Neural cell (in vitro differentiated cells): Measurements from ENCODE around the gene SUSD4. TPM values are rescaled to one million over a fixed set of nuclear protein-coding genes. Genes with fewer than 3 reads are reported as not detected.

Experiments
- H2AFZ ChIP-seq: fragments of 200-600, 300-800 bp; sonication (generic), shearing (Covaris generic); 2 replicates; pipeline ENCODE4 v1.6.0; 2014; ENCODE audit warnings: low read depth, mild to moderate bottlenecking, antibody characterized with exemption, low read length, moderate library complexity
- H3F3A ChIP-seq: fragments of 200-600 bp; shearing (Covaris generic); 2 replicates; pipeline ENCODE4 v1.6.1; 2016; ENCODE audit warnings: mild to moderate bottlenecking, moderate library complexity, mixed read lengths, antibody characterized with exemption, low read length; ENCODE audit not compliant: insufficient read depth, poor library complexity, severe bottlenecking
- H3K27ac ChIP-seq: fragments of 200-600, 300-800 bp; sonication (generic), shearing (Covaris generic); 2 replicates; pipeline ENCODE4 v1.5.1; 2014; ENCODE audit warnings: mild to moderate bottlenecking, low read length, moderate library complexity
- H3K27me3 ChIP-seq: fragments of 300-800, 200-600 bp; sonication (generic), shearing (Covaris generic); 2 replicates; pipeline ENCODE4 v1.6.0; 2014; ENCODE audit warnings: mild to moderate bottlenecking, low read depth, low read length, moderate library complexity; ENCODE audit not compliant: insufficient read depth
- H3K36me3 ChIP-seq: fragments of 300-800, 200-600 bp; sonication (generic), shearing (Covaris generic); 2 replicates; pipeline ENCODE4 v1.5.1; 2014; ENCODE audit warnings: mild to moderate bottlenecking, antibody characterized with exemption, low read length, moderate library complexity; ENCODE audit not compliant: insufficient read depth
- H3K4me2 ChIP-seq: fragments of 300-800, 200-600 bp; sonication (generic), shearing (Covaris generic); 2 replicates; pipeline ENCODE4 v1.6.0; 2014; ENCODE audit warnings: mild to moderate bottlenecking, low read length
- H3K4me3 ChIP-seq: fragments of 300-800, 200-600 bp; sonication (generic), shearing (Covaris generic); 2 replicates; pipeline ENCODE4 v1.5.1; 2014; ENCODE audit warnings: mild to moderate bottlenecking, low read length, moderate library complexity
- H3K79me2 ChIP-seq: fragments of 200-600 bp; shearing (Covaris generic); replicated peaks from 2 replicates; pipeline ENCODE4 v1.6.0; 2014; ENCODE audit warnings: mild to moderate bottlenecking, low read length, moderate library complexity; ENCODE audit not compliant: insufficient read depth
- H3K9ac ChIP-seq: fragments of 300-800, 200-600 bp; sonication (generic), shearing (Covaris generic); 2 replicates; pipeline ENCODE4 v1.6.1; 2016; ENCODE audit warnings: mild to moderate bottlenecking, low read length, mixed read lengths
- H3K9me2 ChIP-seq: fragments of 200-600 bp; shearing (Covaris generic); 2 replicates; pipeline ENCODE4 v1.6.1; 2016; ENCODE audit warnings: mild to moderate bottlenecking, low read length, mixed read lengths; ENCODE audit not compliant: insufficient read depth
- H3K9me3 ChIP-seq: fragments of 200-600, 300-800 bp; sonication (generic), shearing (Covaris generic); 2 replicates; pipeline ENCODE4 v1.6.1; 2016; ENCODE audit warnings: mild to moderate bottlenecking, mixed run types, low read length, moderate library complexity, mixed read lengths
- H4K20me1 ChIP-seq: fragments of 200-600 bp; shearing (Covaris generic); 2 replicates; pipeline ENCODE4 v1.6.1; 2016; ENCODE audit warnings: mild to moderate bottlenecking, mixed run types; ENCODE audit not compliant: insufficient read depth
- EP300 ChIP-seq: fragments of 450-650 bp; conservative IDR thresholded peaks from 2 replicates; pipeline ENCODE4 v1.6.1; 2014; ENCODE audit warnings: antibody characterized with exemption, mild to moderate bottlenecking, moderate library complexity; ENCODE audit not compliant: poor library complexity, severe bottlenecking
- EZH2 ChIP-seq: fragments of 200-600, 300-800 bp; shearing (Covaris generic), sonication (generic); IDR thresholded peaks from 2 replicates; pipeline ENCODE4 v1.6.1; 2014; ENCODE audit warnings: antibody characterized with exemption, low read length, borderline replicate concordance, mild to moderate bottlenecking; ENCODE audit not compliant: insufficient read depth, poor library complexity, severe bottlenecking
- MXI1 ChIP-seq: fragments of 450-650 bp; conservative IDR thresholded peaks from 2 replicates; pipeline ENCODE4 v1.6.1; 2014; ENCODE audit warnings: antibody characterized with exemption, mild to moderate bottlenecking; ENCODE audit not compliant: poor library complexity, severe bottlenecking
- POLR2AphosphoS5 ChIP-seq: IDR thresholded peaks from 2 replicates; pipeline ENCODE4 v1.6.1; 2012
- RAD21 ChIP-seq: fragments of 450-650 bp; conservative IDR thresholded peaks from 2 replicates; pipeline ENCODE4 v1.6.1; 2014; ENCODE audit warnings: antibody characterized with exemption, mild to moderate bottlenecking, moderate library complexity
- SMC3 ChIP-seq: fragments of 450-650 bp; conservative IDR thresholded peaks from 2 replicates; pipeline ENCODE4 v1.6.1; 2014; ENCODE audit warnings: antibody characterized with exemption, mild to moderate bottlenecking, moderate library complexity; ENCODE audit not compliant: poor library complexity
- TAF1 ChIP-seq: IDR thresholded peaks from 2 replicates; pipeline ENCODE4 v1.6.1; 2012; ENCODE audit warnings: low read depth
- polyA plus RNA-seq: library from polyadenylated mRNA; depleted of rRNA; stranded (reverse); fragments of >200 nt; gene quantifications from 2 replicates; pipeline ENCODE4 v1.2.3, GENCODE V29; 2014
- TF ChIP-seq, protein P1 (sequence below): IDR thresholded peaks from 2 replicates; pipeline ENCODE4 v1.6.1; 2012; ENCODE audit warnings: borderline replicate concordance
- TF ChIP-seq, protein P2 (sequence below): fragments of 450-650 bp; IDR thresholded peaks from 2 replicates; pipeline ENCODE4 v1.5.1; 2014; ENCODE audit warnings: antibody characterized with exemption, mild to moderate bottlenecking, moderate library complexity; ENCODE audit not compliant: poor library complexity, severe bottlenecking

Gene SUSD4
- polyA plus RNA-seq, 1 donor from 2014 or later, result 31.5 TPM

DNA sequence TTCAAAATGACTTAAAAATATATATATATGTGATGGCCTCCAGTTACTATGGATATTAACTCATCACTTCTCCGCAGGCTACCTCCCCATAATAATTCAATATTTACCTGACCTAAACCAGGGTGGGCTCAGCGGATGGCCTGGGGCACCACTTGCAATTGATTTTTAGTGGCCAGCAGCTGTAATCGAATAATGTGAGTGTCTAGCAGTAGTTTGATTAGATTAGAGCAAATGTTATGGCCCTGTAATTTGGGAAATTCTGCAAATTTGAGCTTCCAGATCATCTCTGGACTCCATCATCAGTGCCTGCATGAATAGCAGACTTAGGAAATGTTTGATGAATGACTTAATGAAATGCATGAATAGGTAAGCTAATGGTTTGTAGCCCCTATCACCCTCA is 14.7 kb downstream of the SUSD4 start:
- Histone ChIP-seq H3K27ac (no peak overlapping the region), H3K4me2 (no peak overlapping the region), H3F3A (no peaks in the 10 kb centered on the region), H3K4me3 (no peak overlapping the region), H4K20me1 (no peaks in the 10 kb centered on the region), H3K27me3 (no peaks in the 10 kb centered on the region), H3K36me3 (no peaks in the 10 kb centered on the region), H3K9me2 (no peaks in the 10 kb centered on the region), H3K9ac (no peak overlapping the region), H2AFZ (no peak overlapping the region), H3K79me2 (no peaks in the 10 kb centered on the region), H3K9me3 (no peaks in the 10 kb centered on the region)
- no peak for TF ChIP-seq EZH2
- no peak for TF ChIP-seq TAF1
- TF ChIP-seq RAD21, result no peak
- TF ChIP-seq, protein P1, sequence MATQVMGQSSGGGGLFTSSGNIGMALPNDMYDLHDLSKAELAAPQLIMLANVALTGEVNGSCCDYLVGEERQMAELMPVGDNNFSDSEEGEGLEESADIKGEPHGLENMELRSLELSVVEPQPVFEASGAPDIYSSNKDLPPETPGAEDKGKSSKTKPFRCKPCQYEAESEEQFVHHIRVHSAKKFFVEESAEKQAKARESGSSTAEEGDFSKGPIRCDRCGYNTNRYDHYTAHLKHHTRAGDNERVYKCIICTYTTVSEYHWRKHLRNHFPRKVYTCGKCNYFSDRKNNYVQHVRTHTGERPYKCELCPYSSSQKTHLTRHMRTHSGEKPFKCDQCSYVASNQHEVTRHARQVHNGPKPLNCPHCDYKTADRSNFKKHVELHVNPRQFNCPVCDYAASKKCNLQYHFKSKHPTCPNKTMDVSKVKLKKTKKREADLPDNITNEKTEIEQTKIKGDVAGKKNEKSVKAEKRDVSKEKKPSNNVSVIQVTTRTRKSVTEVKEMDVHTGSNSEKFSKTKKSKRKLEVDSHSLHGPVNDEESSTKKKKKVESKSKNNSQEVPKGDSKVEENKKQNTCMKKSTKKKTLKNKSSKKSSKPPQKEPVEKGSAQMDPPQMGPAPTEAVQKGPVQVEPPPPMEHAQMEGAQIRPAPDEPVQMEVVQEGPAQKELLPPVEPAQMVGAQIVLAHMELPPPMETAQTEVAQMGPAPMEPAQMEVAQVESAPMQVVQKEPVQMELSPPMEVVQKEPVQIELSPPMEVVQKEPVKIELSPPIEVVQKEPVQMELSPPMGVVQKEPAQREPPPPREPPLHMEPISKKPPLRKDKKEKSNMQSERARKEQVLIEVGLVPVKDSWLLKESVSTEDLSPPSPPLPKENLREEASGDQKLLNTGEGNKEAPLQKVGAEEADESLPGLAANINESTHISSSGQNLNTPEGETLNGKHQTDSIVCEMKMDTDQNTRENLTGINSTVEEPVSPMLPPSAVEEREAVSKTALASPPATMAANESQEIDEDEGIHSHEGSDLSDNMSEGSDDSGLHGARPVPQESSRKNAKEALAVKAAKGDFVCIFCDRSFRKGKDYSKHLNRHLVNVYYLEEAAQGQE, result no peak
- TF ChIP-seq EP300, result no peak
- TF ChIP-seq, protein P2, sequence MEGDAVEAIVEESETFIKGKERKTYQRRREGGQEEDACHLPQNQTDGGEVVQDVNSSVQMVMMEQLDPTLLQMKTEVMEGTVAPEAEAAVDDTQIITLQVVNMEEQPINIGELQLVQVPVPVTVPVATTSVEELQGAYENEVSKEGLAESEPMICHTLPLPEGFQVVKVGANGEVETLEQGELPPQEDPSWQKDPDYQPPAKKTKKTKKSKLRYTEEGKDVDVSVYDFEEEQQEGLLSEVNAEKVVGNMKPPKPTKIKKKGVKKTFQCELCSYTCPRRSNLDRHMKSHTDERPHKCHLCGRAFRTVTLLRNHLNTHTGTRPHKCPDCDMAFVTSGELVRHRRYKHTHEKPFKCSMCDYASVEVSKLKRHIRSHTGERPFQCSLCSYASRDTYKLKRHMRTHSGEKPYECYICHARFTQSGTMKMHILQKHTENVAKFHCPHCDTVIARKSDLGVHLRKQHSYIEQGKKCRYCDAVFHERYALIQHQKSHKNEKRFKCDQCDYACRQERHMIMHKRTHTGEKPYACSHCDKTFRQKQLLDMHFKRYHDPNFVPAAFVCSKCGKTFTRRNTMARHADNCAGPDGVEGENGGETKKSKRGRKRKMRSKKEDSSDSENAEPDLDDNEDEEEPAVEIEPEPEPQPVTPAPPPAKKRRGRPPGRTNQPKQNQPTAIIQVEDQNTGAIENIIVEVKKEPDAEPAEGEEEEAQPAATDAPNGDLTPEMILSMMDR, result no peak
- TF ChIP-seq SMC3, result no peak
- no peak for TF ChIP-seq POLR2AphosphoS5
- no peak for TF ChIP-seq MXI1

DNA sequence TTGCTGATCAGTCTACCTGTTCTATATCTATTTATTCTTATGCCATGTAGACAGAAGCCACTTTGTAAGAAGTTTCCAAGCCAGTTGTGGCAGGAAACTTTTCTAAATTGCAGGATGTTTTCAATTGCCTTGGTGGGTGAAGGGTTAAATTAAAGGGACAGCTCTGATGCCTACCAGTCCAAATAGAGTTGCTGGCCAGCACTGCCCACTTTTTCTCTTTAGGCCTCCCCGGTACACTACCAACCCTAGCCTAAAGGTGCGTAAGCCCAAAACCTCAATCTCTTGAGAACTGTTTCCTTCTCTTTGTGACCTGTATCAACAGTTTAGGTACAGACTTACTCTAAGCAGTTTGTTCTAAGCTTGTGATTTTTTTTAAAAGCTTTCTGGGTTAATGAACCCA is 15.5 kb downstream of the SUSD4 start:
- Histone ChIP-seq H3K4me3 (no peak overlapping the region), H3K9ac (no peak overlapping the region), H3K27ac (no peak overlapping the region), H2AFZ (no peak overlapping the region), H3K9me2 (no peaks in the 10 kb centered on the region), H4K20me1 (no peaks in the 10 kb centered on the region), H3K36me3 (no peaks in the 10 kb centered on the region), H3K4me2 (no peak overlapping the region), H3K79me2 (no peaks in the 10 kb centered on the region), H3K9me3 (no peaks in the 10 kb centered on the region), H3F3A (no peaks in the 10 kb centered on the region), H3K27me3 (no peaks in the 10 kb centered on the region)
- TF ChIP-seq TAF1 (no peak), POLR2AphosphoS5 (no peak), EZH2 (no peak), EP300 (no peak), SMC3 (no peak), MXI1 (no peak)
- TF ChIP-seq, protein P2, result no peak
